ENCODE measurements around the gene PLA2G2E. TPM values are rescaled to one million over a fixed set of nuclear protein-coding genes. Genes with fewer than 3 reads are reported as not detected.

PLA2G2E gene
- total RNA-seq, 1 donor from 2014 or later: not detected

- intact Hi-C loops (cut with DNase I): no loop called here
- Histone ChIP-seq H3K9me3 (no peaks in the 10 kb centered on the region), H3K4me3 (no peak overlapping the region), H3K4me1 (no peaks in the 10 kb centered on the region), H3K27me3 (peaks cover 7% of the 10 kb centered on the region), H3K27ac (no peak overlapping the region), H3K36me3 (no peaks in the 10 kb centered on the region)
- no peak for TF ChIP-seq CTCF (IDR thresholded peaks at IDR 0.05)
- DNase-seq (no peak), ATAC-seq (no peak)
Measured at GRCh38 chr1:19946971-19947370, 23.6 kb upstream of the PLA2G2E start.

GRCh38 chr1:19946331-19946751 is 22.9 kb upstream of the PLA2G2E start:
- H3K27ac ChIP-seq: no peak overlapping the region
- ATAC-seq (no peak), DNase-seq (no peak)
- no peak for TF ChIP-seq CTCF (IDR thresholded peaks at IDR 0.05)
- no peaks in the 10 kb centered on the region for H3K9me3 ChIP-seq
- H3K36me3 ChIP-seq: no peaks in the 10 kb centered on the region
- intact Hi-C loops (cut with DNase I): no loop called here
- no peak overlapping the region for H3K4me3 ChIP-seq
- no peaks in the 10 kb centered on the region for H3K4me1 ChIP-seq
- H3K27me3 ChIP-seq: peaks cover 7% of the 10 kb centered on the region

- Histone ChIP-seq H3K4me1 (no peaks in the 10 kb centered on the region), H3K27me3 (peaks cover 7% of the 10 kb centered on the region), H3K36me3 (no peaks in the 10 kb centered on the region), H3K9me3 (no peaks in the 10 kb centered on the region), H3K4me3 (no peak overlapping the region), H3K27ac (no peak overlapping the region)
- TF ChIP-seq CTCF (IDR thresholded peaks at IDR 0.05): no peak
- no peak for DNase-seq
- no peak for ATAC-seq
- intact Hi-C loops (cut with DNase I): no loop called here
Measured at GRCh38 chr1:19945914-19946313, 22.5 kb upstream of the PLA2G2E start.

- H3K27ac ChIP-seq: no peak overlapping the region
- H3K27me3 ChIP-seq: peaks cover 2% of the 10 kb centered on the region
- H3K4me3 ChIP-seq: no peak overlapping the region
- H3K36me3 ChIP-seq: no peaks in the 10 kb centered on the region
- ATAC-seq (no peak), DNase-seq (no peak)
- H3K4me1 ChIP-seq: no peaks in the 10 kb centered on the region
- intact Hi-C loops (cut with DNase I): no loop called here
- TF ChIP-seq CTCF (IDR thresholded peaks at IDR 0.05): no peak
- H3K9me3 ChIP-seq: no peaks in the 10 kb centered on the region
Measured at GRCh38 chr1:19942657-19943056, 19.2 kb upstream of the PLA2G2E start.

GRCh38 chr1:19942088-19942487 is 18.7 kb upstream of the PLA2G2E start:
- no peak for DNase-seq
- Histone ChIP-seq H3K9me3 (no peaks in the 10 kb centered on the region), H3K36me3 (no peaks in the 10 kb centered on the region), H3K27ac (no peak overlapping the region), H3K4me1 (no peaks in the 10 kb centered on the region), H3K27me3 (no peaks in the 10 kb centered on the region), H3K4me3 (no peak overlapping the region)
- no peak for TF ChIP-seq CTCF (IDR thresholded peaks at IDR 0.05)
- intact Hi-C loops (cut with DNase I): no loop called here
- ATAC-seq: no peak

- TF ChIP-seq CTCF (IDR thresholded peaks at IDR 0.05): no peak
- H3K27ac ChIP-seq: no peak overlapping the region
Measured at GRCh38 chr1:19941206-19941568, 17.8 kb upstream of the PLA2G2E start.

More at GRCh38 chr1:19941206-19941568, 17.8 kb upstream of the PLA2G2E start:
- DNase-seq: no peak
- Histone ChIP-seq H3K9me3 (no peaks in the 10 kb centered on the region), H3K27me3 (no peaks in the 10 kb centered on the region), H3K4me3 (no peak overlapping the region), H3K36me3 (no peaks in the 10 kb centered on the region), H3K4me1 (no peaks in the 10 kb centered on the region)
- intact Hi-C loops (cut with DNase I): no loop called here
- ATAC-seq: no peak
